Hepatocyte (in vitro differentiated cells): Measurements from ENCODE around the gene SAMD4A. TPM values are rescaled to one million over a fixed set of nuclear protein-coding genes. Genes with fewer than 3 reads are reported as not detected.
"Not testable (repeated sequence)": the region's sequence is repeated elsewhere in the genome, so short reads cannot be mapped to it uniquely, and the experiment has no call there.

ENCODE experiments used
- DNase-seq: peaks from one replicate; pipeline ENCODE4 v3.0.0-alpha.2; 2016; ENCODE audit warnings: low spot score
- H2AFZ ChIP-seq: fragments of 200-600 bp; sonication (generic); 2 replicates; pipeline ENCODE4 v1.6.0; 2016; ENCODE audit warnings: antibody characterized with exemption, mild to moderate bottlenecking
- H3K27ac ChIP-seq: fragments of 200-600 bp; sonication (generic); 2 replicates; pipeline ENCODE4 v1.5.1; 2016; ENCODE audit warnings: mild to moderate bottlenecking
- H3K27me3 ChIP-seq: fragments of 200-600 bp; sonication (generic); 2 replicates; pipeline ENCODE4 v1.6.1; 2016
- H3K36me3 ChIP-seq: fragments of 200-600 bp; sonication (generic); replicated peaks from 2 replicates; pipeline ENCODE4 v1.5.1; 2016; ENCODE audit warnings: low read depth; ENCODE audit not compliant: insufficient read depth
- H3K4me1 ChIP-seq: fragments of 200-600 bp; sonication (generic); 2 replicates; pipeline ENCODE4 v1.5.1; 2016; ENCODE audit warnings: mild to moderate bottlenecking, moderate library complexity; ENCODE audit not compliant: insufficient read depth
- H3K4me2 ChIP-seq: fragments of 200-600 bp; sonication (generic); 2 replicates; pipeline ENCODE4 v1.6.0; 2016
- H3K4me3 ChIP-seq: fragments of 200-600 bp; sonication (generic); 2 replicates; pipeline ENCODE4 v1.5.1; 2016; ENCODE audit warnings: mild to moderate bottlenecking
- H3K79me2 ChIP-seq: fragments of 200-600 bp; sonication (generic); 2 replicates; pipeline ENCODE4 v1.6.0; 2017; ENCODE audit warnings: mild to moderate bottlenecking
- H3K9me2 ChIP-seq: fragments of 200-600 bp; sonication (generic); replicated peaks from 2 replicates; pipeline ENCODE4 v1.6.0; 2017; ENCODE audit warnings: mild to moderate bottlenecking; ENCODE audit not compliant: insufficient read depth
- H3K9me3 ChIP-seq: fragments of 200-600 bp; sonication (generic); 2 replicates; pipeline ENCODE4 v1.5.1; 2016; ENCODE audit warnings: low read depth, mild to moderate bottlenecking
- H4K20me1 ChIP-seq: fragments of 200-600 bp; sonication (generic); 2 replicates; pipeline ENCODE4 v1.6.0; 2016; ENCODE audit warnings: mild to moderate bottlenecking; ENCODE audit not compliant: insufficient read depth, poor library complexity, severe bottlenecking
- EZH2 ChIP-seq: fragments of 200-600 bp; sonication (generic); IDR thresholded peaks from 2 replicates; pipeline ENCODE4 v1.6.1; 2016; ENCODE audit warnings: antibody characterized with exemption, mild to moderate bottlenecking, borderline replicate concordance
- EZH2phosphoT487 ChIP-seq: fragments of 200-600 bp; sonication (generic); IDR thresholded peaks from one replicate; pipeline ENCODE4 v1.6.1; 2018; ENCODE audit warnings: antibody characterized with exemption, mild to moderate bottlenecking, low read depth, moderate library complexity; ENCODE audit not compliant: unreplicated experiment, severe bottlenecking
- WGBS: methylation state at CpG from one replicate; pipeline ENCODE4 v1.1.6; 2016; ENCODE audit warnings: low lambda C conversion rate; ENCODE audit errors: missing lambda C conversion rate; 5-methylcytosine and 5-hydroxymethylcytosine counted together
- polyA plus RNA-seq: library from polyadenylated mRNA; unstranded; fragments of >200 nt; fragmentation: Nextera tagmentation; extraction: Ambion mirVana; gene quantifications from 2 replicates; pipeline ENCODE4 v1.2.1, GENCODE V29; 2016
- total RNA-seq: library from RNA; depleted of rRNA; stranded (reverse); fragments of >200 nt; gene quantifications from 2 replicates; pipeline ENCODE4 v1.2.3, GENCODE V29; 2014
- TF ChIP-seq, protein P1 (sequence below): fragments of 200-600 bp; sonication (generic); IDR thresholded peaks from 2 replicates; pipeline ENCODE4 v1.5.1; 2016; ENCODE audit warnings: antibody characterized with exemption, mild to moderate bottlenecking; ENCODE audit not compliant: poor library complexity

SAMD4A gene
- total and polyA plus RNA-seq, 2 experiments from 2014 or later = 10.5 to 15.7 TPM

DNA sequence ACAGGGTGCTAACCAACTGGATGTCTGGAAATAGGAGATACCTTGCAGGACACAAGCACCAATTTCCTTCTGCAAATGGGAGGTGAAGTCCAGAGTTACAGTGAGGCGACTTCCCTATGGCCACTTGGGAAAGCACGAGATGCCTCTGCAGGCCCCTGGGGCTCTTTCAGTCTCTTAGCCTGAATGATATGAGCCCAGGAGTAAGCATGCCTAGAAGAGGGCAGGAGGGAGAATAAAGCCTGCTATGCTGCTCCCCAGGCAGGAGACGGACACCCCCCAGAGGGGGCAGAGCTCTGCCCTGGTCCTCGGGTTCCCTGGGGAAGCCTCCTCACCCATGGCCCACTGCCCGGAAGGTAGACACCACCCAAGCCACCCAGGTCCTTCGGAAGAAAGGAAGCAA, 230.6 kb downstream of the SAMD4A start:
- Histone ChIP-seq H4K20me1 (no peaks in the 10 kb centered on the region), H3K4me1 (no peaks in the 10 kb centered on the region), H3K4me3 (no peak overlapping the region), H3K27ac (no peak overlapping the region), H3K4me2 (no peak overlapping the region), H3K36me3 (no peaks in the 10 kb centered on the region), H3K27me3 (no peaks in the 10 kb centered on the region), H3K9me3 (no peaks in the 10 kb centered on the region), H3K9me2 (no peaks in the 10 kb centered on the region), H2AFZ (no peak overlapping the region), H3K79me2 (no peaks in the 10 kb centered on the region)
- WGBS = 86% methylated on average over 6 of the region's 6 CpGs
- no peak for TF ChIP-seq EZH2phosphoT487
- TF ChIP-seq, protein P1, sequence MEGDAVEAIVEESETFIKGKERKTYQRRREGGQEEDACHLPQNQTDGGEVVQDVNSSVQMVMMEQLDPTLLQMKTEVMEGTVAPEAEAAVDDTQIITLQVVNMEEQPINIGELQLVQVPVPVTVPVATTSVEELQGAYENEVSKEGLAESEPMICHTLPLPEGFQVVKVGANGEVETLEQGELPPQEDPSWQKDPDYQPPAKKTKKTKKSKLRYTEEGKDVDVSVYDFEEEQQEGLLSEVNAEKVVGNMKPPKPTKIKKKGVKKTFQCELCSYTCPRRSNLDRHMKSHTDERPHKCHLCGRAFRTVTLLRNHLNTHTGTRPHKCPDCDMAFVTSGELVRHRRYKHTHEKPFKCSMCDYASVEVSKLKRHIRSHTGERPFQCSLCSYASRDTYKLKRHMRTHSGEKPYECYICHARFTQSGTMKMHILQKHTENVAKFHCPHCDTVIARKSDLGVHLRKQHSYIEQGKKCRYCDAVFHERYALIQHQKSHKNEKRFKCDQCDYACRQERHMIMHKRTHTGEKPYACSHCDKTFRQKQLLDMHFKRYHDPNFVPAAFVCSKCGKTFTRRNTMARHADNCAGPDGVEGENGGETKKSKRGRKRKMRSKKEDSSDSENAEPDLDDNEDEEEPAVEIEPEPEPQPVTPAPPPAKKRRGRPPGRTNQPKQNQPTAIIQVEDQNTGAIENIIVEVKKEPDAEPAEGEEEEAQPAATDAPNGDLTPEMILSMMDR = no peak
- no peak for TF ChIP-seq EZH2
- DNase-seq = no peak

DNA sequence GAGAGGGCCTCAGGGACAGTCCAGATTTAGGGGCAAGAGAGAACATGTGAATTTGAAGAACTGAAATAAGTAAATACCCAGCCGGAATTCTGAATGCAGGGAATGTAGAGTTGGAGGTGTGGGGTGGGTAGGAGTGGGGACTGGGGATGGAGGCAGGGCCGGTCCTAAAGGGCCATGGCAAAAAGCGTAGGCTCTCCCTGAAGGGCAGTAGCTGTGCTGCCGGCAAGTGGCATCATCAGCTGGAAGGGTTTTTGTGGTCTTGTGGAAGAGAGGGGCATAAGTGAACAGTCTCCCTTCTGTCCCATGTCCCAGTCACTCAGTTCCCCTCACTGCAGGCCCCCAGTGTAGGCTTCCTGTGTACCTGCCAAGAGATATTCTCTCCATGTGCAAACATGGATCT, 231.1 kb downstream of the SAMD4A start:
- Histone ChIP-seq H3K4me1 (no peaks in the 10 kb centered on the region), H3K9me3 (no peaks in the 10 kb centered on the region), H3K27me3 (no peaks in the 10 kb centered on the region), H3K27ac (no peak overlapping the region), H2AFZ (no peak overlapping the region), H3K4me2 (no peak overlapping the region), H3K9me2 (no peaks in the 10 kb centered on the region), H3K36me3 (no peaks in the 10 kb centered on the region), H4K20me1 (no peaks in the 10 kb centered on the region), H3K4me3 (no peak overlapping the region), H3K79me2 (no peaks in the 10 kb centered on the region)
- WGBS = 73% methylated on average over 2 of the region's 4 CpGs
- TF ChIP-seq EZH2 = no peak
- DNase-seq = no peak

DNA sequence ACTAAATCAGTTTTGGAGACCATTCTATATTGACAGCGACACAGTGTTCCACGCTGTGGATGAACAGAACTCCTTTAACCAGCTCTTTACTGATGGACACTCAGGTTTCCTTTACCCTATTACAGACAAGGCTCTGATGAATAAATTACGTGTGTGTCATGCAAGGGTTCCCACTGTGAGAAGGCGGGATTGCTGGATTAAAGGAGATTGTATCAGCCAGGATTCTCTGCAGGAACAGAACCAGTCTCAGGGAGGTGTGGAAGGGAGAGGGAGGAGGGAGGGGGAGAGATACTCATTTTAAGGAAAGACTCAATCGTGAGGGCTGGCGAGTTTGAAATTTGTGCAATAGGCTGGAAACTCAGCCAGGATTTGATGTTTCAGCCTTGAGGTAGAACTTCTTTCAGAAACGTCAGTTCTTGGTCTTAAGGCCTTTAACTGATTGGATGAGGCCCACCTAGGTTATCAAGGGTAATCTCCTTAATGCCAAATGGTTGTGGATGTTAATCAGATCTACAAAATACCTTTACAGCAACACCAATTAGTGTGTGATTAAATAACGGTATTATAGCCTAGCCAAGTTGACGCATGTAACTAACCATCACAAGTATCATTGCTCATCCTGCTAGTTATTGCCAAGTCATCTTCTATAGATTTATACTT, 231.7 kb downstream of the SAMD4A start:
- Histone ChIP-seq H3K4me3 (no peak overlapping the region), H3K4me1 (no peaks in the 10 kb centered on the region), H3K27ac (no peak overlapping the region), H4K20me1 (no peaks in the 10 kb centered on the region), H3K4me2 (no peak overlapping the region), H3K27me3 (no peaks in the 10 kb centered on the region), H2AFZ (no peak overlapping the region), H3K9me2 (no peaks in the 10 kb centered on the region), H3K36me3 (no peaks in the 10 kb centered on the region), H3K79me2 (no peaks in the 10 kb centered on the region), H3K9me3 (no peaks in the 10 kb centered on the region)
- DNase-seq = no peak
- WGBS = 74% methylated on average over 9 of the region's 9 CpGs
- TF ChIP-seq, protein P1 = no peak
- TF ChIP-seq EZH2 (no peak), EZH2phosphoT487 (no peak)

DNA sequence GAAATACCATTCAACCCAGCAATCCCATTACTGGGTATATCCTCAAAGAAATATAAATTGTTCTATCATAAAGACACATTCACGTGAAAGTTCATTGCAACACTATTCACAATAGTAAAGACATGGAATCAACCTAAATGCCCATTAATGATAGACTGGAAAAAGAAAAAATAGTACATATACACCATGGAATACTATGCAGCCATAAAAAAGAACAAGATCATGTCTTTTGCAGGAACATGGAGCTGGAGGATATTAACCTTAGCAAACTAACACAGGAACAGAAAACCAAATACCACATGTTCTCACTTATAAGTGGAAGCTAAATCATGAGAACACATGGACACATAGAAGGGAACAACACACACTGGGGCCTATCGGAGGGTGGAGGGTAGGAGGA, 234.6 kb downstream of the SAMD4A start:
- not testable (repeated sequence) for H3K9me2 ChIP-seq, H3K9me3 ChIP-seq, H3K4me3 ChIP-seq, H3K4me2 ChIP-seq, H3K4me1 ChIP-seq, H4K20me1 ChIP-seq, H3K79me2 ChIP-seq, DNase-seq, H3K36me3 ChIP-seq, H3K27me3 ChIP-seq, H2AFZ ChIP-seq, H3K27ac ChIP-seq
- WGBS = 88% methylated on average over 2 of the region's 2 CpGs
